GM04504 (cell line): ENCODE measurements around the gene FREM1.
A peak's percentile ranks its signal among the peaks of the same experiment; 100 is the strongest.
"Not testable (repeated sequence)": the region's sequence is repeated elsewhere in the genome, so short reads cannot be mapped to it uniquely, and the experiment has no call there.

Source experiments
- DNase-seq: peaks from one replicate; pipeline ENCODE4 v3.0.0-alpha.2; 2012; ENCODE audit warnings: low read depth

The FREM1 gene

DNA sequence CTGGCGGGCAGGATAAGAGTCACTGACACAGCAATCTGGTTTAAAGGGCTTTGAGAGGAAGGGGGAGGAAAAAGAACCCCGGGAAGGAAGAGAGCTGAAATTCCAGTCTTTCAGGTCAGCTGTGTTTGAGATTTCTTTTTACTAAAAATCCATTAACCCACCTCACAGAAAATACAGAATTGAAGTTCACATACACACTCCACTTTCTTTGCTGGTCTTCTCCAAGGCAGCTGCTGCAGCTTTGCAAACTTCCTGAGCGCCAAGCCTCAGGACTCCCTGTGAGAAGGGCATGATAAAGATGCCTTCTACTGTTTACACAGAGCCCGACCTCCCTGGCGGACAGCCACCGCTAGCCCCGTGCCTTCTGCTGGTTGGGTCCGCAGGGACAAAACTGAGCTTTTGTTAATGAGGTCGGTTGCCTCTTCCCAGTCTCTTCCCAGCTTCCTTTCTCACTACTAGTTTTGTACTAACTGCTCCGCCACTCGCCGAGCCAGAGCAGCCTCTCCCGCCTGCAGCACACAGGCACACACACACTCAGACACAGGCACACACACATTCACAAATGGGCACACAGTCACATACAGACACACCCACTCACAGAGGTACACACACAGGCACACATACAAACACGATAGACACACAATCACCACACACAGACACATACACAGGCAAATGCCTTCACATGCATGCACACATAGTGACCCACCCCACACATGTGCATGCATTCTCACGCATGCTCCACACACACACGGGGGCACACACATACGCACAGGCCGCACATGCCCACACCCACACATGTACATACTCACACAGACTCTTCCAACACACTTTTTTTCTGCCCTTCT is at the start of gene FREM1:
TSS of gene FREM1 (minus strand) at position 468 of the 845 bp plus-strand sequence. CDS start 41,451 bp downstream, outside the sequence.
- no peak for DNase-seq

DNA sequence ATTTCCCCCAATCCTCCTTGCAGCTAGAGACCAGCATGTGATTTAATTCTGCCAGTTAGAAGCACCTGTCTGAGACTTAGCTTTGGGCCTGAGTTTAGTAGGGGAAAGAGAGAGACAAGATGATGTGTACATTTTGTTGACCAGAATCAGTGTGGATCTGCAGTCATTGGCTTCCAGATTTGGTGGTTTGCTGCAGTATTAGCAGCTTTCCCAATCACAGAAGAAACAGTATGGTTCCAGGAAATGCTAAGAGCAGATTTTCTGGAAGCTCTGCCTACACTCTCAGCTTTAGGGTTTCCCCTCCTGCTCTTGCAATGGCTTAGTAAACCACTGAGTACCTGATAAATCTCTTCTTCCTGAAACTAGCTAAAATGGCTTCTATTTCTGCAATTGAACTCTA is 48.8 kb upstream of the FREM1 start:
- DNase-seq, result no peak

- no peak for DNase-seq
Observed at GRCh38 chr9:14957109-14957508, 46.9 kb upstream of the FREM1 start.

DNA sequence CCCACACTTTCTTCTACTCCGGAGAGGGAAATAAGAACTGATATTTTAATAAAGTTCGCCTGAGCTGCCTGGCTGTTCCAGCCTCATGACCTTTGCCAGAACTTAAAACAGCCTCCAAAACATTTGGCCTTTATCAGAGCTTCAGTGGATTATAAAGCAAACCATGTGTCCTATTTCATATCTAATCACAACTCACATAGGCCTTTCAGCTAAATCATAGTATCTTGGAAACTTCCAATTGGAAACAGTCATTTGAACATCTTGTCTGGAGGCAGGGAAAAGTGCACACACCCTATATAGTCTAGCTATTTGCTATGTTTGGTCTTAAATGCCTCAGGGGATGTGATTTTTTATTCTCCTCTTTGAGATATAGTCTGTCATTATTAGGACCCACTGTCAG is 46.0 kb upstream of the FREM1 start:
- no peak for DNase-seq

GRCh38 chr9:14945351-14945750 is 35.1 kb upstream of the FREM1 start:
- DNase-seq, result no peak

DNA sequence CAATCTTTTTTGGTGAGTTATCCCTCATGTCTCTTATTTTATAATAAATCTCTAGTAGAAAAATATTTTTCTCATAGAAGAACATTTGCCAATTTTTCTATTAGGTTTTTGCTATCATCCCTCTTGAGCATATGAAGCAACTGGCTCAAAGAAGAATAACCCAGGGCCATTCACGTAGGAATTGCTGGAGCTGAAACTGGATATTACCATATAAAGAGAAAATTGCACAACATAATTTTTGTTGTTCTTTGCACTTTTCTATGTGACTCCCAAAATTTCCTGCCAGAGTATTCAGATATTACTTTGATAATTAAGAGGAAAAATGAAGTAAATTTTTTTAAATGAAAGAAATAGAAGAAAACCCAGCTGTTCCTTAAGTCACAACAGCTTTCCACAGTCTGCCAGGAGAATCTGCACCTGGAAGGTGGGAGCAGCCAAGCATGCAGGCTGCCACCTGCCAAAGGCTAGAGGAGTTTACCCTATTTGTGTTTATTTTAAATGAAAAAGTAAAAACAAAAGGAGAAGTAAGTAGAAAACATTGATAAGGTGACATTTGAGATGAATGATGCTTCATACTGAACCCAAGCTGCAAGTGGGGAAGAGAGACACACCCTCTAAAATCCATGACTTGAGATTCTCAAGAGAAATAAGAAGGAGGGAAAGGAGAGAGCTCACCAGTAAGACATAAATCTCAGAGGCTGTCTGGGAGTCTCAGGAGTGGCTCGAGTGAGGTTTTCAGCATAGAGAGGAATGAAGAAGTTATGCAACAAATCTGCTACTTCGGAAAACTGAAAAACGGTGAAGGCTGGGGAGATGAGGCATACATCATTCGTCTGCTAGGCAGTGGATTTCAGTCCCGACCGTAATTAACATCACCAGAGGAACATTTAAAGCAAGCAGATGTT is 31.5 kb upstream of the FREM1 start:
- DNase-seq, result peak; percentile 23

DNA sequence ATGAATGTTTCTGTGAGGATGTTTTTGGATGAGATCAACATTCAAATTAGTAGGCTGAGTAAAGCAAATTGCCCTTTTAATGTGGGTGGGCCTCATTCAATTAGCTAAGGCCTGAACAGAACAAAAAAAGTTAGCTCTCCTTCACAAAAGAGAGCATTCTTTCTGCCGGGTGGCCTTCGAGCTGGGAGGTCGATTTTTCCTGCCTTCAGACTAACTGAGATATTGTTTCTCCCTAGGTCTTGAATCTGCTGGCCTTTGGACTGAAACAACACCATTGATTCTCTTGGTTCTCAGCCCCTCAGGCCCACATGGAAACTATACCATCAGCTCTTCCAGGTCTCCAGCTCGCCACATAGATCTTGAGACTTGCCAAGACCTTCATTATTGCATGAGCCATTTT is 29.1 kb upstream of the FREM1 start:
- DNase-seq, result no peak

GRCh38 chr9:14937216-14937615 is 27.0 kb upstream of the FREM1 start:
- no peak for DNase-seq

DNA sequence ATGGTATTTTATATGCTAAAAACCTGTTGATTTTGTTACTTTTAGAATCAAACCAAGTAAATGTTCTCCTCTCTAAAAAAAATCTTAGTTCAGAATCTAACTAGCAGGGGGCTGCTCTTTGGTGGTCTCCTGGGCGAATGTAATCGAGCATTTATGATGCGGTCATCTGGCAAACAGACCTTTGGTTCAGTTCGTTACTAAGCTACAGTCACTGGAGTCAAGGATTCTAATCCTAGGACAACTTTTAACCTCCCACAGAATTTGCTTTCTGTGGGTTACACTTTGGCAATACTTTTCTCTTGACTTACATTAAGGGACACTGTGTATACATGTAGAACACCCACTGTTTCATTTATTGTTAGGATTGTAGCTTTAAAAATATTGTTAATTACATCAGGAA is 26.3 kb upstream of the FREM1 start:
- no peak for DNase-seq

GRCh38 chr9:14935964-14936363 is 25.7 kb upstream of the FREM1 start:
- DNase-seq, result no peak

DNA sequence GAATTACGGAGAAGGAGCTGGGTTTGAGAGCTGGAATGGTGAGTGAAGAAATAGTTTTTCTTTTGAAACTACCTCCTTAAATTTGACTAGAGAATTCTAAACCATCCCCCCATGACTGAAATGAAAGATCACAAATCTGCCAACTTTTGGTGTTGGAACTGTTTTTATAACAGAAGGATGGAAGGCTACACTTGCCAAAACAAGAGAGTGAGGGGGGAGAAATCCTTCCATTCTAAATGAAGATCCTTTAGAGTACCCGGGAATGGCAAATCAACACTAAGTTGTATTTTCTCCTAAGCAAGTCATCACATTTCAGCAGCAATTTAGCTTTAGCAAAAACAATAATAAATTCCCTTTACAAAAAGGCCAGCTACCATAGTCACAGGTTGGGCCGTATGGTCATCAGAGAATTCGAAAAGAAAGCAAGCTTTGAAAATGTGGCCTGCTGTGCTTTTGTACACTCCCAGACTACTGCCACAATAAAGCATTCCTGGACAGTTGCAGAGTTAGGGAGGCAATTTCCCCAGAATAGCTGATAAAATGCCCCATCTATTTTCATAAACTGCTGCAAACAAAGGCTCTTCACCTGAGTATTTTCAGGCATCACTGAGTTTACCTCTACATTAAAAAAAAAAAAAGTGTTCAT is 25.0 kb upstream of the FREM1 start:
- no peak for DNase-seq

GRCh38 chr9:14932641-14933040 is 22.4 kb upstream of the FREM1 start:
- no peak for DNase-seq

DNA sequence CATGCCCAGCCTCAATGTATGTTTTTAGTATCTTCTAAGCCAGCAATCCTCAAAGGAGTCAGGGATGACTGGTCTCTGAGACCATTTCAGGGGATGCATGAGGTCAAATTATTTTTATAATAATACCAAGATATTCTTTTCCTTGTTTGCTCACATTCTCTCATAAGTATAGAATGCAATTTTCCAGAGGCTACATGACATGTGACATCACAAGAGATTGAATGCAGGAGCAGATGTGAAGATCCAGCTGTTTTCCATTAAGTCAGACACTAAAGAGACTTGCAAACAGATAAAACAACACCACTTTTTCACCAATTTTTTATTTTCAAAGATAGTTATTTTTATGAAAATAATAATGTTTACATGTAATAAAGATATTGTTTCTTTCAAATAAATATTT is 22.0 kb upstream of the FREM1 start:
- DNase-seq, result no peak

- DNase-seq, result no peak
Observed at GRCh38 chr9:14926941-14927624, 16.9 kb upstream of the FREM1 start.

- peak; percentile 48 for DNase-seq
Observed at GRCh38 chr9:14924230-14925219, 14.3 kb upstream of the FREM1 start.

GRCh38 chr9:14923701-14924100 is 13.5 kb upstream of the FREM1 start:
- DNase-seq, result no peak

DNA sequence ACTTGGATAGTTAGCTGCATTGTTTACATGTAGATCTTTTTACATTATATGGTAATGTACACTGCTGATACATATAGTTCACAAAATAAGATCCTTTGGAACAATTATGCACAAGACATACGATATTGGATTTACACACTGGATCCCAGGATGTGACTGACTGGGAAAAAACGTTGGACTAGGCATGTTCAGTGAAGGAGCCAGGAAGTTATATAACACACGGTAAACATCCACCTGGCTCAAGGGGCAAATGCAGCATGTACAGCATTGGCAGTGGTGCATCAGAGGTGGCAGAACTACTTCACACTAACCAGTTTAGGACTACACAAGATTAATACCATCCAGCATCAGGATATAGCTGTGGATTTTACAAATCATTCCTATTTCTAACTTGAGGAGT is 10.6 kb upstream of the FREM1 start:
- not testable (repeated sequence) for DNase-seq

DNA sequence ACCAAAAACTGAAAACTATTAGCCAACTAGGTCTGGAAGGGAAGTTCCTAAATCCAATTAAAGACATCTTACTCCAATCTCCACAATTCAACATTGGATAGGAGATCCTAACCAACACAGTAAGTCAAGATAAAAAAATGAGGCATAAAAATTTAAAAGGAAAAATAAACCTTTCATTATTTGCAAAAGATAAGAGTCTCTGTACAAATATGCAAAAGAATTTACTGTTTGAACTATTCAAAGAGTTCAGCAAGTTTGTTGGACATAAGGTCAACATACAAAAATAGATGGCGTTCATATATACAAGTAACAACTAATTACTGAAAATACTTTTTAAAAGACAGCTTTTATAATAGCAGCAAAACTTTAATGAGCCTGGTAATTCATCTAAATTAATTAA is 3.1 kb upstream of the FREM1 start:
- no peak for DNase-seq

DNA sequence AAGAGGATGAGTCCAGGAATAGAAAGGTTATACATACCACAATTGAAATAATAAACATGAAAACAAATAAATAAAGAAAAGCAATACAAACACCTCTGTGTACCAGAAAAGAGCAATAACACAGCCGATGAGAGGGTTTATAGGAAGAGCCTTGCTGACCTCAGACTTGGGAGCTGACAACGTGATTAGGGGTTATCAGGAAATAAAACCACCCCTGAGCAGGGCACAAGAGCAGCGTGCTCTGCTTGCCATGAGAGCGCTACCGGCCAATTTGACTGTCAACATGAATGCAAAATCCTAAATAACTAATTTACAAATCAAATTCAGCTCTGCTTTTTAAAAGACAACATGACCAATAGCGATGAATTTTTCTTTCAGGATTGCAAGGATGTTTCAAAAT is 2.6 kb upstream of the FREM1 start:
- no peak for DNase-seq

DNA sequence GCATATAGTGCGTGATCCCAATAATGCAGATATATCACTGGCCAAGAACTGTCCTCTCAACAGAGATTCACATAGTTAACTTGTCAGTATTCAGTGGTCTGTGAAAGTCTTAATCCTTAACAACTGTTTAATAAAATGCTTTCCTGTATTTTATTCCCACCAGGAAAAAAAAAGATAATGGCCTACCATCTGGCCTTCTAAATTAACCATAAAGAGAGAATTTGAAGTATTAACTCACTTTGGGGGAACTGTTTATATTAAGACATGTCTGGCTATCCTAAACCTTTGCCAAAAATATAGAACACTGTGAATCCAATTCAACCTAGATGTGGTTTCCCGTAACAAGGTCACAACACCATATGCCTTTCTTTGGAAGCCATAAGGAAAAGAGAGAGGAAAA is 818 bp upstream of the FREM1 start:
- DNase-seq, result no peak

DNA sequence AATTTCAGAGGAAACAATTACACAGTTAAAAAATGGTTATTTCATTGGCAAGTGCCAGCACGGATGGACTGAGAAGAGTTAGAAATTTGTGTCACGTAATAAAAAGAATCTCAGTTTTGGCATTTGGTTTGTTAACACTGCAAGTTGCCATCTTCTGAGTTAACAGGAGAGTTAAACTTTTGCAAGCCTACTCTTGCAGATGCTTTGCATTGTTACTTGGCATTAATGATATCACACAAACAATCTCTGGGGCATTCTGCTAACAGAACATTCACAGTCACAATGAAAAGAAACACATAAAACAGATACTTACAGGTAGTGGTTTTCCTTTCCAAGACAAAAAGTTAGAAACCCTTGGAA is 647 bp downstream of the FREM1 start:
- no peak for DNase-seq
